Stimulated activated CD8-positive, alpha-beta memory T cell treated with anti-CD3 and anti-CD28 coated beads, Interleukin-4, amount 100 ng/mL, for 4 hours (primary cell): ENCODE data around the gene RP9.
A peak's percentile ranks its signal among the peaks of the same experiment; 100 is the strongest.

ENCODE experiments used
- DNase-seq, 2 donors: peaks; one replicate each; pipeline ENCODE4 v3.0.0-alpha.2; 2020; ENCODE audit warnings: low read depth in 2 of 2, low spot score in 1 of 2

RP9 gene

GRCh38 chr7:33066771-33067170 lies 42.4 kb downstream of the RP9 start:
- no peak for DNase-seq

GRCh38 chr7:33065981-33066380 lies 43.2 kb downstream of the RP9 start:
- DNase-seq = no peak

GRCh38 chr7:33062782-33063443 lies 46.3 kb downstream of the RP9 start:
- DNase-seq = peak; percentile 80 to 82

DNA sequence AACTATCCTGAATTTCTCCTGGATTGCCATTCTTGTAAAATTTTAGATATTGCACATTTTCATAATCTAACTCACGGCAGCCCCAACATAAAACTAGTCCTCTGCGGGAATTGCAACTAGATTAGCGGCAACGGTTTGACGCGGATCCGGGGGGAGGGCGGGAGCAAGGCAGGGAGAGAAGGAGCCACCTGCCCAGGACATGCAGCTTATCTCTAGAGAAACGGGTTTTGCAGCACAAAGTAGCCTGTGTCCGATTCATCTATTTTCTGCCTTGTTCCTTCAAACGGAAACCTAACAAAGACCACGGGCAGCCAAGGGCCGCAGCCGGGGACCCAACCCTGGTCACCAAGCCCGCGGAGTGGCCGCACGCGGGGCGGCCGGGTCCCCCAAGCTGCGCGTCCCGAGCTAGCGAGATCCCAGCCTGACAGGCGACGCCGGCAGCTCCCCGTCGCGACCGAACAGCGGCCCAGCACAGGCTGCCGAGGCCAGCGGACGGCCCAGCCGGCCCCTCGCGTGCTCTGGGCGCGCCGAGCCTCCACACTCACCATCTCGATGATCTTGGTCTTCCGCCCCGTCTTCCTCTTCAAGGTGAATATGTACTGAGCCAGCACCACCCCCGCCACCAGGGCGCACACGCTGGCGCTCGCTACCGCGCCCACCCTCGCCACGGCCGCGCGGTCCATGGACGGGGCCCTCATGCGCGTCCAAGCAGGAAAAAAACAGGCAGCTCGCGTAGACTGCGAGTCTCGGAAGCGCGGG lies 47.0 kb downstream of the RP9 start, which contains the start of gene NT5C3A:
TSS of gene NT5C3A (minus strand) at position 754 of the 759 bp plus-strand sequence. CDS start at position 683, 71 bp downstream.
- no peak for DNase-seq

DNA sequence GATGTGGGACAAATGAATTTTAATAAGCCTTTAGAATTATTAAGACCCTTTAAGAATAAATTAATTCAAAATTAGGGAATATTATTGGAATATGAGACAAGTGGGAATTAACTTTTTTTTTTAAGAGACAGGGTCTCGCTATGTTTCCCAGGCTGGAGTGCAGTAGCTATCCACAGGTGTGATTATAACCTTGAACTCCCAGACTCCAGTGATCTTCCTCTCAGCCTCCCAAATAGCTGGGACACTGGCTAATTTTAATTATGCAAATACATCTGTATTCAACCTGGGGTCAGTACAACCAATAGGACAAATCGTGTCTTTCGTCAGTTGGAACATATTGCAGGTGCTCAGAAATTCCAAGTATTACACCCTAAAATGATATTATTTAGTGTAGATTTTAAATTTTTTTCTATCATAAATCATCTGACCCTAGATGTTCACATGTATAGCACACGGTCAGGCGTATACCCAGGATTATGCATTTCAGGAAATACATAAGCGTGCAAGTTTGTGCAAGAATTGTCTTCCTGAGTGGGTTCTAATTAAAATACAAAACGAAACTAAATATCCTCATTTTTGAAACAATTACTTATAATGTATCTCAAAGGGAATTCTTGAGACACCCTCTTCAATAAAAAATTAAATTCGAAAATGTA lies 47.8 kb downstream of the RP9 start:
- DNase-seq = no peak

DNA sequence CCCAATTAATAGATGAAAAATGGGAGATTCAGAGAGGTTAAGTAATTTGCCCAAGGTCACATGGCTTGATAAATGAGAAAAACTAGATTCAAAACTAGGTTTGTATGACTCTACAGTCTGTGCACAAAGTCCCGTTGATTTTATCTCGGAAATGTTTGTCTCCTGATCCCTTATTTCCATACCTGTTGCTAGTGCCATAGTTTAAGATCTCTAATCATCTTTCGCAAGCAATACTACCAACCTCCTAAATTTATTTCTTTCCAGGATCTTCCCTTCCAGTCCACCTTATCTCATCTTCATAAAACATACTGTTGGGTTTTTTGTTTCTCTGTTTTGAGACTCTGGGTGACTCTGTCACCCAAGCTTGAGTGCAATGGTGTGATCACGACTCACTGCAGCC lies 49.6 kb downstream of the RP9 start:
- no peak for DNase-seq

- no peak for DNase-seq
Observed at GRCh38 chr7:33055158-33055557, 54.0 kb downstream of the RP9 start.

- DNase-seq = no peak
Observed at GRCh38 chr7:33054261-33054964, 54.8 kb downstream of the RP9 start.

DNA sequence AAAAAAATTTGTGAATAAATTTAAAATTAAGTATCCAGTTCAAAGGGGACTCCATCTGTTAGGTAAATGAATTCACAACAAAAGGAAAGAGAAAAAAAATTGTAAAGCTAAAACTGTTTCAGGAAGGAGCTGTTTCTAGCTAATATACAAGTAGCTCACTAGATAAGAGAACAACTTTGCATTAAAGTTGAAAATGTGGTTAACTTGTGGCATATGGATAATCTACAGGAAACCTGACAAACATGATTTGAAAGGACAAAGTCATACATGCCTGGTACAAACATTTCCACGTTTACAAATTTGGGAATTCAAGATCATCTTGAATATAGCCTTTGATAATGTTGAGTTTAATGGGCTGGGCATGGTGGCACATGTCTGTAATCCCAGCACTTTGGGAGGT lies 55.5 kb downstream of the RP9 start:
- DNase-seq = no peak

DNA sequence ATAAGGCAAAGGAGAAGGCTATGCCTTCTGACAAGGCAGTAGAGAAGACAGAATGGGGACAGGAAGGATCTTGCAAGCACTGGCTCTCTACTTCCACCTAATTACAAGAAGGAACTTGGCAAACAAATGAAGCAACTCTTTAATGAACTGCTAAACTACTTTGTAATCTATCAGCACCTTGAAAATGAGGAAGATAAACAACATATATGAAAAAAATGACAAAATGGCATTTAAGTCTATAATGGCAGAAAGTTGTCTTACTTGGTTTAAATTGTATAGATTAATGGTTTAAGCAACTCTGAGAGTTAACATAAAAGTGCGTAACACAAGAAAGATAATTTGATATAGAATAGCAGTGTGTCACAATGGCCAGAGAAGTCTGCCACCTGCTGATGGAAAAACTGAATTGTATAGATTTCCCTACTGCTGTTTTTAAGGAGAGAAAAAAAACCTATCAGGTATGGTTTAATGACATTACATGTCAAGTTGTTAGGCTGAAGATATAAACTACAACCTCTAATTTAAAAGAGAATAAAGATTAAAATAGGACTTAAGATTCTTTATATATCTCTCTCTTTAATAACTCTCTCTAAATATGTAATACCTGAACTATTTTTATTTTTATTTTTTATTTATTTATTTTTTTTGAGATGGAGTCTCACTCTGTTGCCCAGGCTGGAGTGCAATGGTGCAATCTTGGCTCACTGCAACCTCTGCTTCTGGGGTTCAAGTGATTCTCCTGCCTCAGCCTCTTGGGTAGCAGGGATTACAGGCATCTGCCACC lies 58.5 kb downstream of the RP9 start:
- DNase-seq = no peak

- no peak for DNase-seq
Observed at GRCh38 chr7:33048704-33049103, 60.5 kb downstream of the RP9 start.

GRCh38 chr7:33048257-33048656 lies 60.9 kb downstream of the RP9 start:
- no peak for DNase-seq

GRCh38 chr7:33044986-33045385 lies 64.2 kb downstream of the RP9 start:
- DNase-seq = no peak
